Endothelial cell of umbilical vein (primary cell): ENCODE measurements around the gene CIDEA. TPM values are rescaled to one million over a fixed set of nuclear protein-coding genes. Genes with fewer than 3 reads are reported as not detected.

Experiments
- BruUV-seq: library from RNA; stranded (reverse); fragments of 400-500 nt; replicated peaks from 2 replicates; lab custom pipeline; 2021; lab: Mats Ljungman, UMichigan
- CTCF ChIA-PET: fragments of 300-600, 350-600 bp; sonication (Branson Sonifier 250); formaldehyde crosslinking; loops from one replicate; lab custom pipeline; 2021; ENCODE audit warnings: antibody characterized with exemption, inconsistent platforms; lab: Charles Lee
- POLR2A ChIA-PET: fragments of 300-600, 350-600 bp; sonication (Branson Sonifier 250); formaldehyde crosslinking; loops from one replicate; lab custom pipeline; 2021; ENCODE audit warnings: antibody characterized with exemption, inconsistent platforms; lab: Charles Lee
- DNase-seq: peaks from one replicate; pipeline ENCODE4 v3.0.0-alpha.2; 2011; ENCODE audit warnings: low read depth, low spot score
- FAIRE-seq: peaks from 2 replicates; lab custom pipeline; 2011; peaks lifted over from hg19 to GRCh38; lab: Jason Lieb, UNC
- H2AFZ ChIP-seq: 2 replicates; pipeline ENCODE4 v1.6.0; 2012; ENCODE audit warnings: low read depth, low read length, control low read depth, inconsistent platforms
- H3K27ac ChIP-seq: 2 replicates; pipeline ENCODE4 v1.5.1; 2011; ENCODE audit warnings: low read depth, mild to moderate bottlenecking, control low read depth, low read length, moderate library complexity; ENCODE audit not compliant: insufficient read depth
- H3K27me3 ChIP-seq, 2 experiments: 2 replicates each; pipeline versions ENCODE4 v1.6.0 to v1.6.1; 2011; ENCODE audit warnings: low read length in 2 of 2, mixed read lengths in 1 of 2; ENCODE audit not compliant: control insufficient read depth in 2 of 2, insufficient read depth in 2 of 2
- H3K36me3 ChIP-seq, 2 experiments: 2 replicates in 1 of 2; 3 replicates in 1 of 2; pipeline ENCODE4 v1.5.1; 2011; ENCODE audit warnings: low read length in 2 of 2, mild to moderate bottlenecking in 1 of 2, moderate library complexity in 1 of 2; ENCODE audit not compliant: control insufficient read depth in 2 of 2, insufficient read depth in 2 of 2; ENCODE audit errors: extremely low read depth in 1 of 2
- H3K4me1 ChIP-seq: 3 replicates; pipeline ENCODE4 v1.5.1; 2011; ENCODE audit warnings: mild to moderate bottlenecking, low read length; ENCODE audit not compliant: control insufficient read depth, insufficient read depth; ENCODE audit errors: extremely low read depth
- H3K4me2 ChIP-seq: 2 replicates; pipeline ENCODE4 v1.6.1; 2011; ENCODE audit warnings: low read length, control low read depth, mixed read lengths; ENCODE audit not compliant: insufficient read depth
- H3K4me3 ChIP-seq, 3 experiments: fragments of 200-600 bp in 1 of 3; sonication (generic), shearing (Covaris generic) in 1 of 3; replicated peaks in 1 of 3; 2 replicates each; pipeline ENCODE4 v1.5.1; 2011 to 2016; ENCODE audit warnings: control low read depth in 3 of 3, low read length in 3 of 3, mild to moderate bottlenecking in 2 of 3, inconsistent platforms in 1 of 3, low read depth in 1 of 3, moderate library complexity in 1 of 3; ENCODE audit not compliant: insufficient read depth in 1 of 3
- H3K79me2 ChIP-seq: 2 replicates; pipeline ENCODE4 v1.6.0; 2012; ENCODE audit warnings: low read length, inconsistent platforms; ENCODE audit not compliant: control insufficient read depth, insufficient read depth
- H3K9ac ChIP-seq: replicated peaks from 2 replicates; pipeline ENCODE3; 2011; ENCODE audit warnings: low read length, control low read depth; ENCODE audit not compliant: insufficient read depth; ENCODE audit errors: extremely low read depth
- H3K9me1 ChIP-seq: replicated peaks from 3 replicates; pipeline ENCODE4 v1.6.0; 2011; ENCODE audit warnings: mild to moderate bottlenecking, low read length; ENCODE audit not compliant: control insufficient read depth, insufficient read depth; ENCODE audit errors: extremely low read depth
- H3K9me3 ChIP-seq: replicated peaks from 2 replicates; pipeline ENCODE4 v1.5.1; 2012; ENCODE audit warnings: low read length, inconsistent platforms; ENCODE audit not compliant: control insufficient read depth, insufficient read depth
- H4K20me1 ChIP-seq: replicated peaks from 2 replicates; pipeline ENCODE3; 2011; ENCODE audit warnings: mild to moderate bottlenecking, low read length; ENCODE audit not compliant: control insufficient read depth, insufficient read depth; ENCODE audit errors: extremely low read depth
- CTCF ChIP-seq, 2 donors: IDR thresholded peaks; 1 replicate in 1 of 2; 2 replicates in 1 of 2; pipeline ENCODE4 v1.5.1; 2011; ENCODE audit warnings: low read length in 2 of 2, mild to moderate bottlenecking in 2 of 2, moderate library complexity in 2 of 2, control low read depth in 1 of 2, inconsistent platforms in 1 of 2, low read depth in 1 of 2; ENCODE audit not compliant: insufficient read depth in 1 of 2; ENCODE audit errors: extremely low read depth in 1 of 2
- EZH2 ChIP-seq: IDR thresholded peaks from 2 replicates; pipeline ENCODE4 v1.6.1; 2012; ENCODE audit warnings: borderline replicate concordance, low read depth, mild to moderate bottlenecking, moderate library complexity, low read length, inconsistent platforms; ENCODE audit not compliant: severe bottlenecking
- FOS ChIP-seq: IDR thresholded peaks from 2 replicates; pipeline ENCODE4 v1.6.1; 2011; ENCODE audit warnings: mild to moderate bottlenecking, low read length, moderate library complexity, borderline replicate concordance; ENCODE audit not compliant: insufficient read depth
- GATA2 ChIP-seq: IDR thresholded peaks from 2 replicates; pipeline ENCODE4 v1.7.0; 2011; ENCODE audit warnings: low read depth, mild to moderate bottlenecking, moderate library complexity, mixed read lengths, low read length; ENCODE audit not compliant: insufficient read length, insufficient read depth
- JUN ChIP-seq: IDR thresholded peaks from 2 replicates; pipeline ENCODE4 v1.6.1; 2011; ENCODE audit warnings: borderline replicate concordance, low read depth; ENCODE audit not compliant: insufficient read length, insufficient read depth
- MYC ChIP-seq: IDR thresholded peaks from one replicate; pipeline ENCODE4 v1.6.1; 2011; ENCODE audit warnings: mild to moderate bottlenecking, low read depth, low read length
- POLR2A ChIP-seq: IDR thresholded peaks from 2 replicates; pipeline ENCODE4 v1.6.1; 2012; ENCODE audit warnings: low read depth, mild to moderate bottlenecking, control low read depth, low read length
- POLR2AphosphoS5 ChIP-seq: IDR thresholded peaks from 2 replicates; pipeline ENCODE4 v1.6.1; 2012; ENCODE audit warnings: low read depth, mild to moderate bottlenecking, control low read depth, low read length, moderate library complexity; ENCODE audit not compliant: insufficient read depth
- dilution Hi-C: fragments of 300-500 bp; cut with MboI; formaldehyde crosslinking; loops from one replicate; pipeline ENCODE4 v1.15.0; 2019; ENCODE audit warnings: low sequenced_read_pairs; ENCODE audit not compliant: extremely low pct_ligation_motif_present
- intact Hi-C: fragments of 100-400 bp; cut with micrococcal nuclease; formaldehyde crosslinking; loops from one replicate; pipeline ENCODE4 v1.10.0; 2022
- polyA plus RNA-seq, 4 experiments: library from polyadenylated mRNA; depleted of rRNA in 3 of 4; stranded (reverse) in 3 of 4; unstranded in 1 of 4; fragments of >200 nt; gene quantifications; 2 replicates each; pipeline versions ENCODE4 v1.2.1 to v1.2.3, GENCODE V29; 2011 to 2012; ENCODE audit warnings: missing spikeins in 1 of 4
- total RNA-seq: library from RNA; stranded (reverse); gene quantifications from 2 replicates; pipeline ENCODE4 v1.2.3, GENCODE V29; 2021
- TF ChIP-seq, protein P1 (sequence below): IDR thresholded peaks from 2 replicates; pipeline ENCODE4 v1.6.1; 2011; ENCODE audit not compliant: insufficient read depth, insufficient read length

The CIDEA gene
- total and polyA plus RNA-seq, 2 donors (not counting 3 experiments of a cell fraction or from before 2014, with no cell fraction given) = 0.42 TPM; not detected in 1

DNA sequence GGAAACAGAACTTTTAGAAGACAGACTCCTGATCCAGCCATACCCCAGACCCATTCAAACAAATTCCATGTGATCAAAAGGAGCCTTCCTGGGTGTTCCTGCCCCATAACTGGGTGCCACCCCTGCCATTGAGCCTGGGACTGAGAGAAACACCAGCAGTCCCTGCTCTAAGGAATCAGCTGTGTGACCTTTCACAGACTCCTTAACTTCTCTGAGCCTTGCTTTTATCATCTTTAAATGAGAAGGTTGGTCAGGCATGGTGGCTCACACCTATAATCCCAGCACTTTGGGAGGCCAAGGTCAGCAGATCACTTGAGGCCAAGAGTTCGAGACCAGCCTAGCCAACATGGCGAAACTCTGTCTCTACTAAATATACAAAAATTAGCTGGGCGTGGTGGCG is 20.6 kb downstream of the CIDEA start:
- H3K4me1 ChIP-seq = peaks cover 17% of the 10 kb centered on the region
- BruUV-seq = no TSS peak
- H3K27me3 ChIP-seq = no peaks in the 10 kb centered on the region
- intact Hi-C loops = no loop called here
- H3K4me3 ChIP-seq = no peak overlapping the region
- H3K27ac ChIP-seq = no peak overlapping the region
- no peak overlapping the region for H3K9ac ChIP-seq
- H3K36me3 ChIP-seq = no peaks in the 10 kb centered on the region
- no peaks in the 10 kb centered on the region for H3K79me2 ChIP-seq
- H3K9me1 ChIP-seq = no peaks in the 10 kb centered on the region
- DNase-seq (no peak), FAIRE-seq (no peak)
- CTCF ChIA-PET = interaction anchor here (0.7 to 1.6 kb wide), 4 partner anchors 13 to 52 kb away, joined by 3 to 5 read pairs (median 4); partner anchors contain the start of gene TUBB6
- H2AFZ ChIP-seq = no peak overlapping the region
- H4K20me1 ChIP-seq = no peaks in the 10 kb centered on the region
- TF ChIP-seq EZH2 (no peak), FOS (no peak), CTCF (IDR thresholded peaks at IDR 0.05; ENCODE audit: extremely low read depth in 1 of 2, insufficient read depth in 1 of 2, low read depth in 1 of 2, low read length in 2 of 2) (no peak), MYC (no peak), GATA2 (no peak), POLR2A (no peak), JUN (no peak), POLR2AphosphoS5 (no peak)
- TF ChIP-seq, protein P1, sequence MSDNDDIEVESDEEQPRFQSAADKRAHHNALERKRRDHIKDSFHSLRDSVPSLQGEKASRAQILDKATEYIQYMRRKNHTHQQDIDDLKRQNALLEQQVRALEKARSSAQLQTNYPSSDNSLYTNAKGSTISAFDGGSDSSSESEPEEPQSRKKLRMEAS = no peak
- H3K9me3 ChIP-seq = no peaks in the 10 kb centered on the region
- dilution Hi-C loops = no loop called here
- POLR2A ChIA-PET = interaction anchor here (1.4 kb wide), 1 partner anchor 35 kb away, joined by 4 read pairs; no protein-coding TSS in a partner anchor
- no peak overlapping the region for H3K4me2 ChIP-seq
